HG03045 (cell line): ENCODE results near the gene SMC1B.
"Not testable (repeated sequence)": the region's sequence is repeated elsewhere in the genome, so short reads cannot be mapped to it uniquely, and the experiment has no call there.

Experiments used
- ATAC-seq: cut with Tn5 transposase; IDR thresholded peaks from one replicate; pipeline ENCODE4 v1.9.1; 2021; ENCODE audit warnings: mild to moderate bottlenecking, moderate library complexity; ENCODE audit not compliant: unreplicated experiment

SMC1B gene

DNA sequence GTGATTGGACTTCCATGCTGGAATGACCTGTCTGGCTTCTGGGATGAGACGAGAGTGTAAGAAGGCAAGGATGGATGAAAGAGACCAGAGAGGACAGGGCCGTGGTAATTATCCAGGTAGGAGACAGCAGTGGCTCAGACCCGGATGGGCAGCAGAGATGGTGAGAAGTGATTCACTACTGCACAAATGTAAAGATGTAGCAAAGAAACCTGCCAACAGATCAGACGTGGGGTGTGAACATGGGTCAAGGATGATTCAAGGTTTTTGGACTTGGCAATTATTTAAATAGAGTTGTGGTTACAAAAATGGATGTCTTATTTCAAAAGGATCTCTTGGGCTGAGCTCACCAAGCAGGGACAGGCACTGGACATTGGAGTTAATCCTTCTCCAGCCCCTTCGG is 32.8 kb upstream of the SMC1B start:
- ATAC-seq = no peak

DNA sequence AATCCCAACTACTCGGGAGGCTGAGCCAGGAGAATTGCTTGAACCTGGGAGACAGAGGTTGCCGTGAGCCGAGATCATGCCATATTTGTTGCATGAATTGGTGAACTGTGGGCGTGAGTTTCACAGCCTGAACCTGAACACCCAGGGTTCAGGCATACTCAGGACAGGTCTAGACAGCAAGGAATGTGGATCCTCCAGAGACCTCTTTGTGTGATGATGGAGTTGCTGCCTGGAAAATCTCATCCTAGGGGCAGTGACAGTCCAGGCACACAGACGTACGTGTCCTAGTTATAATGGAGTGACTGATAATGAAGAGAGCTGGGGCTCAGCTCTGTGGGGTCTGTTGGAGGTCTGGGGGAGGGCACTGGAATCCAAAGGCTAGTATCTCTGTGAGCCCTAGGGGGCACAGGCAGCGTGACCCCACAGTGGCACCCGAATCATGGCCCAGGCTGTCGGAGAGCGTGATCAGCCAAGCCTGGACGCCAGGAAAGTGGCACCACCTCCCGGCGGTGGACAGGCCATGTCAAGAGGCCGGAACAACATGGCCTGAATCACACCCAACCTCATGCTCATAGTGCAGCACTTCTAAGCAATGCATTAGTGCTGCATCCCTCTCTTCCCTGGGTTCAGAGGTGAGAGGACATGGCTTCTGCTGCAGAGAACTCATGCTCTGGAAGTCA is 31.8 kb upstream of the SMC1B start:
- no peak for ATAC-seq

GRCh38 chr22:45444168-45444567 is 30.8 kb upstream of the SMC1B start:
- no peak for ATAC-seq

- ATAC-seq = no peak
Measured at GRCh38 chr22:45442116-45442515, 28.7 kb upstream of the SMC1B start.

GRCh38 chr22:45441138-45441537 is 27.7 kb upstream of the SMC1B start:
- ATAC-seq = no peak

GRCh38 chr22:45440688-45441087 is 27.3 kb upstream of the SMC1B start:
- ATAC-seq = not testable (repeated sequence)

DNA sequence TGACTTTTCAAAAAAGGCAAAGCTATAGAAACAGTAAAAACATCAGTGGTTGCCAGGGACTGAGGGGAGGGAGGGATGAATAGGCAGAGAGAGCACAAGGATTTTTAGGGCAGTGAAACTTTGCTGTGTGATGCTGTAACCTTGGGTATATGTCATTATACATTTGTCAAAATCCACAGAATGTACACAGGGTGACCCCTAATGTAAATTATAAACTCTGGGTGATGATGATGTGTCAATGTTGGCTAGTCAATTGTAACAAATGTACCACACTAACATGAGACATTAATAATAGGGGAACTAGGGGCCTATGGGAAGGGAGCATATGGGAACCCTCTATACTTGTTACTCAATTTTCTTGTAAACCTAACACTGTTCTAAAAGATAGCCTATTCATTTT is 24.9 kb upstream of the SMC1B start:
- ATAC-seq = no peak

- ATAC-seq = not testable (repeated sequence)
Measured at GRCh38 chr22:45436871-45437517, 23.6 kb upstream of the SMC1B start.

GRCh38 chr22:45435544-45436139 is 22.2 kb upstream of the SMC1B start:
- ATAC-seq = no peak

- no peak for ATAC-seq
Measured at GRCh38 chr22:45434981-45435380, 21.6 kb upstream of the SMC1B start.

- no peak for ATAC-seq
Measured at GRCh38 chr22:45430871-45431270, 17.5 kb upstream of the SMC1B start.

DNA sequence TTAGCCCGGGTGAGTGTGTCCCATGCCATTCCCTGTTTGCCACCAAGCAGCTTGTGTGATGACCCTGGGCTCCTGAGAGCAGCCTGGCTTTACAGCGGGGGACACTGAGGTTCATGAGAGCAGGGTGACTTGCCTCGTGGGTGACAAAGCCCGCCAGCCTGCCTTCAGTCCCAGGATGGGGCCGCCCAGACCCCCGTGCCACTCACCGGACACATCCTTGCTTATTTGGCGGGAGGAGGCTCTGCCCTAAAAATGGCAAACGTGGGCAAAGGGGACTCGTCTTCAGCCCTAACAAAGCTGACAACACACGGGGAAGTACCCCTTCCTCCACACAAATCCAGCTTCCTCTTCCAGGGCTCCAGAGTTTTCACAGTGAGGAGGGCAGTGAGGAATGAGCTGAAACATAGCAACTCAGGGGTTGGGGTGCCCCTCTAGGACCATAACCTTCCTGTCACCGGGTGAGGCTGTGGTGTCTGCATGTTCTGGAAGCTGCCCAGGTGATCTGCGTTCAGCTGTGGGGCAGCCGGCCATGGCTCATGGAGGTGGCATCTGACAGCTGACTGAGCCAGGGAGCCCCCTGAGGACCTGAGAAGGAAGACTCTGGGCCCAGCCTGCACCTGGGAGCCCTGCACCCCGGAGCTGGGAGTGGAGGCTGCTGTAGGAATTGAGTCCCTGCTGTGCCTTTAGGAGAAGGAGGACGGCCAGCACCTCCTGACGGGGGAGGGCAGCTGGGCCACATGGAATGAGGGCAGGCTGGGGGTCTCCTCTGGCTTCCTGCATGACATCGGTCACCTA is 16.8 kb upstream of the SMC1B start:
- no peak for ATAC-seq

- ATAC-seq = no peak
Measured at GRCh38 chr22:45429424-45429823, 16.0 kb upstream of the SMC1B start.

GRCh38 chr22:45428391-45429385 is 15.3 kb upstream of the SMC1B start:
- ATAC-seq = no peak

GRCh38 chr22:45427114-45427513 is 13.7 kb upstream of the SMC1B start:
- no peak for ATAC-seq

DNA sequence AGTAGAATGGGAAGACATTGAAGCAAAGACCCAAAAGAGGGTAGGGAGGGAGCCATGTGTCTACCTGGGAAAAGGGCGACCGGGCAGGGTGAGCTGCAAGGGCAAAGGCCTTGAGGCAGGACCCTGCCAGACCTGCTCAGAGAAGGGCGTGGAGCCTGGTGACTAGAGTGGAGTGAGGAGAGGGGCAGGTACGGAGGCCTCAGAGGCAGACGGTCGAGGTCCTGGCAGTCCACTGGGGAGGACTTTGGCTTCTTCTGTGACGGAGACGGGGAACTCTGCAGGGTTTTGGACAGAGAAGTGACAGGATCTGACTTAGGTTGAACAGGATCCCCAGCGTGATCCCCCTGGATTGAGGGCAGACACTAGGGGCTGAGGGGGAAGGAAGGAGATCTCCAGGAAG is 13.0 kb upstream of the SMC1B start:
- ATAC-seq = no peak

DNA sequence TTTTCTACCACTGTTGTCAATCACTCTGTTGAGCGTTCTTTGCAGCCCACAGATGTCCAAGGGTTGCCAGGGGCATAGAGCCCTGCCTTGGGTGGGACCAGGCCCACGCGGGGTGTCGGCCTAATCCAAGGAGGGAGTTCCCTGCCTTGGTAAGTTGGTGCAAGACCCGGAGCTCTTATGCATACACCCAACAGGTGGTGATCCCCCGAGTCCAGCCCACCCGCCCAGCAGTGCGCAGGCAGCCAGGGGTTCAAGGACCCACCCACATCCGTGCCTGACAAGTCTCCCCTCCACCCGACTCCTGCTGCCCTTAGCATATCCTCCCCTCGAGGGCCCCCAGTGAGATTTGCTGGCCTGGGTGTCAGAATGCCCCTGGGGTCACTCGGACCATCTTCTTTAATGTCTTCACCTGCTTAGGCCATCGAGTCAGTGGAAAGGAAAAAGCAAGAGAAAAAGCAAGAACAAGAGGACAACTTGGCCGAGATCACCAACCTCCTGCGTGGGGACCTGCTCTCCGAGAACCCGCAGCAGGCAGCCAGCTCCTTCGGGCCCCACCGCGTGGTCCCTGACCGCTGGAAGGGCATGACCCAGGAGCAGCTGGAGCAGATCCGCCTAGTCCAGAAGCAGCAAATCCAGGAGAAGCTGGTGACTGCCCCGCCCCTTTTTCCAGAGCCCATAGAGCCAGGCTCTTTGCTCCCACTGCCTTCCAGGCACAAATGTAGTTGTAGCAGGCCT is 12.3 kb upstream of the SMC1B start:
- ATAC-seq = no peak

DNA sequence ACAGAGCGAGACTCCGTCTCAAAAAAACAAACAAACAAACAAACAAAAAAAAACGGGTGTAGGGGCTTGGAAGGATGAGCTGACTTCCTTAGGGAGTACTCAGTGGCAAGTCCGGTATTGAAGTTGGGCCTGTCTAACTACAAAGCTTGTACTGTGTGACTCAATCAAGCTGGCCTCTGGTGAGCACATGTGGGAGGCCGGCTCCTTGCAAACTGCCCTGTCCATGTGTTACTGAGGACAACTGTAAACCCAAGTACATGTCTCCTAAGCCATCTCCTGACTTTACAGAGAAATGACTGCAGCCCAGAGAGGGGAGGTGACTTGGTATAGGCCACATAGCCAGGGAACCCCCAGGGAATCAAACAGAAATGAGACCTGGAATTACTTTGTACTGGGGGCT is 11.7 kb upstream of the SMC1B start:
- no peak for ATAC-seq

DNA sequence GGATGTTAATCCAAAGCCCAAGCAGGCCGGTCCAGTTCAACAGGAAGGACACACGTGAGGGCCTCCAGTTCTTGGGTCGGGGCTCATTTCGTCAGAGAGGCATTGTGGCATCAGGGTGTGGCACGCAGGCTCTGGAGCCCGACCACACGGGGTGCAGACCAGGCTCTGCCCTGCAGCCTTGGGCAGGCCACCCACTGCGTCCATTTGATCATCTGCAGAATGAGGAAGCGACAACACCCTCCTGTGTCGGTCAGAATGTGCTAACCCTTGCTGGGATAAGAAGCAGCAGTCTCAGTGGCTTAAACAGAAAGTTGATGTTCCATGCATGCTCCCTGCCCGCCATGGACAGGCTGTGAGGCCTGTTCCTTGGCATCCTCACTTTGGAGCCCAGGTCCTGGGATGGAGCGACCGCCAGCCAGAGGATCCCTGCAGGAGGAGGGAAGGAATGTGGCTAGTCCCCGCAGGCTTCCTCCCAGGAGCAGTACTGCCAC is 10.9 kb upstream of the SMC1B start:
- ATAC-seq = no peak

GRCh38 chr22:45423524-45423923 is 10.1 kb upstream of the SMC1B start:
- no peak for ATAC-seq
